Mammary epithelial cell (primary cell): ENCODE data around the gene DNAH17.

Experiments used
- CTCF ChIP-seq, 2 donors: IDR thresholded peaks in 1 of 2; conservative IDR thresholded peaks in 1 of 2; 2 replicates each; pipeline ENCODE4 v1.5.1; 2011 to 2012; ENCODE audit warnings: inconsistent platforms in 2 of 2, low read length in 2 of 2, mild to moderate bottlenecking in 2 of 2, control low read depth in 1 of 2, low read depth in 1 of 2; ENCODE audit not compliant: insufficient read depth in 1 of 2; ENCODE audit errors: extremely low read depth in 1 of 2
- EZH2 ChIP-seq: IDR thresholded peaks from 2 replicates; pipeline ENCODE4 v1.6.1; 2012; ENCODE audit warnings: low read length, inconsistent platforms, borderline replicate concordance

- no peak for TF ChIP-seq CTCF (conservative IDR thresholded peaks at IDR 0.05 in 1 of 2, IDR thresholded peaks at IDR 0.05 in 1 of 2; ENCODE audit: extremely low read depth in 1 of 2, insufficient read depth in 1 of 2, low read depth in 1 of 2, low read length in 2 of 2)
- TF ChIP-seq EZH2, result no peak
Observed at GRCh38 chr17:78444392-78444791, 132.8 kb downstream of the DNAH17 start.
